ENCODE data around the gene TMEM143. TPM values are rescaled to one million over a fixed set of nuclear protein-coding genes. Genes with fewer than 3 reads are reported as not detected.
A peak's percentile ranks its signal among the peaks of the same experiment; 100 is the strongest.

Gene TMEM143
- total and polyA plus RNA-seq, 10 of the 15 experiments (the other 5 are each of a cell fraction or from before 2014, with no cell fraction given), result 1.5 to 19.5 (median 10.1) TPM

GRCh38 chr19:48363500-48363809, 285 bp downstream of the TMEM143 start (continued):
- TF ChIP-seq, protein P1, sequence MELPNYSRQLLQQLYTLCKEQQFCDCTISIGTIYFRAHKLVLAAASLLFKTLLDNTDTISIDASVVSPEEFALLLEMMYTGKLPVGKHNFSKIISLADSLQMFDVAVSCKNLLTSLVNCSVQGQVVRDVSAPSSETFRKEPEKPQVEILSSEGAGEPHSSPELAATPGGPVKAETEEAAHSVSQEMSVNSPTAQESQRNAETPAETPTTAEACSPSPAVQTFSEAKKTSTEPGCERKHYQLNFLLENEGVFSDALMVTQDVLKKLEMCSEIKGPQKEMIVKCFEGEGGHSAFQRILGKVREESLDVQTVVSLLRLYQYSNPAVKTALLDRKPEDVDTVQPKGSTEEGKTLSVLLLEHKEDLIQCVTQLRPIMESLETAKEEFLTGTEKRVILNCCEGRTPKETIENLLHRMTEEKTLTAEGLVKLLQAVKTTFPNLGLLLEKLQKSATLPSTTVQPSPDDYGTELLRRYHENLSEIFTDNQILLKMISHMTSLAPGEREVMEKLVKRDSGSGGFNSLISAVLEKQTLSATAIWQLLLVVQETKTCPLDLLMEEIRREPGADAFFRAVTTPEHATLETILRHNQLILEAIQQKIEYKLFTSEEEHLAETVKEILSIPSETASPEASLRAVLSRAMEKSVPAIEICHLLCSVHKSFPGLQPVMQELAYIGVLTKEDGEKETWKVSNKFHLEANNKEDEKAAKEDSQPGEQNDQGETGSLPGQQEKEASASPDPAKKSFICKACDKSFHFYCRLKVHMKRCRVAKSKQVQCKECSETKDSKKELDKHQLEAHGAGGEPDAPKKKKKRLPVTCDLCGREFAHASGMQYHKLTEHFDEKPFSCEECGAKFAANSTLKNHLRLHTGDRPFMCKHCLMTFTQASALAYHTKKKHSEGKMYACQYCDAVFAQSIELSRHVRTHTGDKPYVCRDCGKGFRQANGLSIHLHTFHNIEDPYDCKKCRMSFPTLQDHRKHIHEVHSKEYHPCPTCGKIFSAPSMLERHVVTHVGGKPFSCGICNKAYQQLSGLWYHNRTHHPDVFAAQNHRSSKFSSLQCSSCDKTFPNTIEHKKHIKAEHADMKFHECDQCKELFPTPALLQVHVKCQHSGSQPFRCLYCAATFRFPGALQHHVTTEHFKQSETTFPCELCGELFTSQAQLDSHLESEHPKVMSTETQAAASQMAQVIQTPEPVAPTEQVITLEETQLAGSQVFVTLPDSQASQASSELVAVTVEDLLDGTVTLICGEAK (IDR thresholded peaks at IDR 0.05; ENCODE audit: borderline replicate concordance), result peak; percentile 43; the same call in 1 of the 2 replicates
- no peak for TF ChIP-seq CHD1 (IDR thresholded peaks at IDR 0.05; ENCODE audit: low read depth, low read length)
- TF ChIP-seq MTA2 (IDR thresholded peaks at IDR 0.05; ENCODE audit: low read depth), result peak; percentile 34; the same call in 1 of the 2 replicates
- peak; percentile 41; the same call in 1 of the 2 replicates for TF ChIP-seq SIN3A (IDR thresholded peaks at IDR 0.05; ENCODE audit: low read depth, low read length)
- peak; percentile 40; the same call in 1 of the 2 replicates for TF ChIP-seq DPF2 (IDR thresholded peaks at IDR 0.05)
- TF ChIP-seq NR2C1 (IDR thresholded peaks at IDR 0.05), result peak; percentile 84

- peak overlapping the region; percentile 82 for H3K4me3 ChIP-seq
- peak overlapping the region; percentile 96 for H2AFZ ChIP-seq (ENCODE audit: control insufficient read depth, low read depth, low read length)
- WGBS (ENCODE audit: insufficient coverage, insufficient replicate concordance, low lambda C conversion rate, missing lambda C conversion rate), result 4% methylated on average over 26 of the region's 26 CpGs
- no peaks in the 10 kb centered on the region for H3K27me3 ChIP-seq (replicated peaks in 1 of 2; ENCODE audit: control insufficient read depth in 2 of 2, insufficient read depth in 2 of 2, low read length in 1 of 2)
- peak; percentile 59 for DNase-seq (ENCODE audit: low read depth, low spot score)
- no peaks in the 10 kb centered on the region for H4K20me1 ChIP-seq (ENCODE audit: control insufficient read depth, insufficient read depth)
- ATAC-seq, result peak; percentile 88
- H3K79me2 ChIP-seq (ENCODE audit: control insufficient read depth, insufficient read depth, low read length), result peaks cover 3% of the 10 kb centered on the region
- BruUV-seq (replicated peaks), result no TSS peak
- intact Hi-C loops (cut with micrococcal nuclease; ENCODE audit: unreplicated experiment) (loop anchor here (5.0 kb wide), 1 partner anchor 129 kb away; no protein-coding TSS in a partner anchor), in situ Hi-C loops (cut with MboI) (no loop called here)
- H3K9ac ChIP-seq (ENCODE audit: control insufficient read depth, insufficient read depth, low read length), result peak overlapping the region; percentile 100
- H3K4me2 ChIP-seq (ENCODE audit: control insufficient read depth, insufficient read depth), result peak overlapping the region; percentile 100
- H3K36me3 ChIP-seq (ENCODE audit: control insufficient read depth in 2 of 2, insufficient read depth in 2 of 2, low read length in 1 of 2), result no peaks in the 10 kb centered on the region
- no peaks in the 10 kb centered on the region for H3K9me3 ChIP-seq (replicated peaks; ENCODE audit: control insufficient read depth, insufficient read depth, low read length)
- peaks cover 9% of the 10 kb centered on the region; the same call in 1 of the 2 replicates for H3K4me1 ChIP-seq (ENCODE audit: control insufficient read depth, insufficient read depth, low read length)
- peak; percentile 88 for FAIRE-seq
- ChIA-PET CTCF (interaction anchor here (0.6 to 3.1 kb wide), 11 partner anchors 9 to 222 kb away, joined by 3 to 36 read pairs (median 8); partner anchors contain the start of gene KDELR1), SMC1A (ENCODE audit: uncharacterized antibody, unreplicated experiment) (interaction anchor here (0.7 to 1.6 kb wide), 7 partner anchors 8 to 64 kb away, joined by 3 to 7 read pairs (median 4); partner anchors contain the start of gene KDELR1), RAD21 (ENCODE audit: unreplicated experiment) (interaction anchor here (0.8 to 2.5 kb wide), 7 partner anchors 12 to 220 kb away, joined by 3 to 46 read pairs (median 3); partner anchors contain the start of gene KCNJ14), POLR2A (interaction anchor here (0.6 to 3.1 kb wide), 15 partner anchors 11 to 432 kb away, joined by 3 to 39 read pairs (median 3); partner anchors contain the start of genes CARD8, EMP3, KDELR1 and RPL18)
- peak overlapping the region; percentile 99 for H3K27ac ChIP-seq (ENCODE audit: control insufficient read depth, insufficient read depth)
- TF ChIP-seq ETV6 (conservative IDR thresholded peaks at IDR 0.05 in 1 of 2, IDR thresholded peaks at IDR 0.05 in 1 of 2; ENCODE audit: borderline replicate concordance in 1 of 2, low read depth in 1 of 2) (no peak), DPF2 (IDR thresholded peaks at IDR 0.05) (0 out of 2 replicates have a peak, but pooled peaks have one; percentile 31), MYB (IDR thresholded peaks at IDR 0.05; ENCODE audit: borderline replicate concordance, low read depth, low read length) (0 out of 2 replicates have a peak, but pooled peaks have one; percentile 17), RB1 (IDR thresholded peaks at IDR 0.05; ENCODE audit: borderline replicate concordance) (peak; percentile 58; the same call in 1 of the 2 replicates), POLR2AphosphoS5 (IDR thresholded peaks at IDR 0.05; ENCODE audit: low read length) (no peak), TAF1 (IDR thresholded peaks at IDR 0.05; ENCODE audit: borderline replicate concordance, low read depth, low read length) (no peak), NR2C2 (IDR thresholded peaks at IDR 0.05; ENCODE audit: borderline replicate concordance, control insufficient read depth, insufficient read length, low read depth) (no peak), IKZF2 (IDR thresholded peaks at IDR 0.05) (0 out of 4 replicates have a peak, but pooled peaks have one; percentile 29 to 38)
- TF ChIP-seq, protein P2, sequence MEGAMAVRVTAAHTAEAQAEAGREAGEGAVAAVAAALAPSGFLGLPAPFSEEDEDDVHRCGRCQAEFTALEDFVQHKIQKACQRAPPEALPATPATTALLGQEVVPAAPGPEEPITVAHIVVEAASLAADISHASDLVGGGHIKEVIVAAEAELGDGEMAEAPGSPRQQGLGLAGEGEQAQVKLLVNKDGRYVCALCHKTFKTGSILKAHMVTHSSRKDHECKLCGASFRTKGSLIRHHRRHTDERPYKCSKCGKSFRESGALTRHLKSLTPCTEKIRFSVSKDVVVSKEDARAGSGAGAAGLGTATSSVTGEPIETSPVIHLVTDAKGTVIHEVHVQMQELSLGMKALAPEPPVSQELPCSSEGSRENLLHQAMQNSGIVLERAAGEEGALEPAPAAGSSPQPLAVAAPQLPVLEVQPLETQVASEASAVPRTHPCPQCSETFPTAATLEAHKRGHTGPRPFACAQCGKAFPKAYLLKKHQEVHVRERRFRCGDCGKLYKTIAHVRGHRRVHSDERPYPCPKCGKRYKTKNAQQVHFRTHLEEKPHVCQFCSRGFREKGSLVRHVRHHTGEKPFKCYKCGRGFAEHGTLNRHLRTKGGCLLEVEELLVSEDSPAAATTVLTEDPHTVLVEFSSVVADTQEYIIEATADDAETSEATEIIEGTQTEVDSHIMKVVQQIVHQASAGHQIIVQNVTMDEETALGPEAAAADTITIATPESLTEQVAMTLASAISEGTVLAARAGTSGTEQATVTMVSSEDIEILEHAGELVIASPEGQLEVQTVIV (IDR thresholded peaks at IDR 0.05; ENCODE audit: borderline replicate concordance, partially characterized antibody), result no peak
Observed at GRCh38 chr19:48362716-48363499, 832 bp downstream of the TMEM143 start.

All from GM12878 (cell line).